K562 (cell line): ENCODE data around the gene MDK. TPM values are rescaled to one million over a fixed set of nuclear protein-coding genes. Genes with fewer than 3 reads are reported as not detected.

Experiments
- CBFA2T3 ChIP-seq: fragments of 450-650 bp; IDR thresholded peaks from 2 replicates; pipeline ENCODE4 v1.6.1; 2017
- CBX8 ChIP-seq: fragments of 200-600 bp; sonication (generic); IDR thresholded peaks from 2 replicates; pipeline ENCODE4 v1.6.1; 2012; ENCODE audit warnings: borderline replicate concordance, mixed run types, low read depth, mild to moderate bottlenecking, moderate library complexity, mixed read lengths, low read length, control low read depth, inconsistent platforms; ENCODE audit not compliant: poor library complexity, severe bottlenecking; ENCODE audit errors: extremely low read depth
- CREBBP ChIP-seq: IDR thresholded peaks from one replicate; pipeline ENCODE4 v1.6.1; 2012; ENCODE audit warnings: low read depth, mild to moderate bottlenecking, control low read depth, inconsistent platforms, low read length
- CTBP1 ChIP-seq: fragments of 450-650 bp; IDR thresholded peaks from 2 replicates; pipeline ENCODE4 v1.6.1; 2016; ENCODE audit warnings: borderline replicate concordance
- E2F3 ChIP-seq: fragments of 250-450 bp; sonication (Bioruptor Pico); IDR thresholded peaks from 2 replicates; pipeline ENCODE4 v1.4.0; 2020; ENCODE audit warnings: mild to moderate bottlenecking
- EWSR1 ChIP-seq: fragments of 450-650 bp; IDR thresholded peaks from 2 replicates; pipeline ENCODE4 v1.6.1; 2018; ENCODE audit warnings: borderline replicate concordance, mild to moderate bottlenecking, low read depth, moderate library complexity; ENCODE audit not compliant: partially characterized antibody
- FOXP1 ChIP-seq: sonication (generic); formaldehyde crosslinking; IDR thresholded peaks from 2 replicates; pipeline ENCODE4 v1.8.0; 2022; ENCODE audit warnings: mild to moderate bottlenecking, missing genetic modification reagents
- FOXP4 ChIP-seq: sonication (generic); formaldehyde crosslinking; IDR thresholded peaks from 2 replicates; pipeline ENCODE4 v1.8.0; 2022; ENCODE audit warnings: mild to moderate bottlenecking, missing genetic modification reagents, borderline replicate concordance
- GMEB1 ChIP-seq: fragments of 250-450 bp; sonication (Bioruptor Pico); IDR thresholded peaks from 2 replicates; pipeline ENCODE4 v1.4.0; 2020; ENCODE audit warnings: mild to moderate bottlenecking
- GTF2B ChIP-seq: IDR thresholded peaks from 2 replicates; pipeline ENCODE4 v1.6.1; 2011; ENCODE audit not compliant: insufficient read length; ENCODE audit errors: extremely low read depth
- HOMEZ ChIP-seq: fragments of 250-450 bp; sonication (Bioruptor Pico); IDR thresholded peaks from 2 replicates; pipeline ENCODE4 v1.4.0; 2020; ENCODE audit warnings: mild to moderate bottlenecking, moderate library complexity
- HSF4 ChIP-seq: fragments of 250-450 bp; sonication (Bioruptor Pico); IDR thresholded peaks from 2 replicates; pipeline ENCODE4 v2.1.2; 2022; ENCODE audit warnings: mild to moderate bottlenecking, moderate library complexity, borderline replicate concordance
- KDM2B ChIP-seq: fragments of 250-450 bp; sonication (Bioruptor Pico); IDR thresholded peaks from 2 replicates; pipeline ENCODE4 v1.8.0; 2021; ENCODE audit warnings: mild to moderate bottlenecking, moderate library complexity
- MTA2 ChIP-seq: fragments of 450-650 bp; IDR thresholded peaks from 2 replicates; pipeline ENCODE4 v1.6.1; 2016; ENCODE audit warnings: low read depth
- MTF1 ChIP-seq: fragments of 250-450 bp; sonication (Bioruptor Pico); IDR thresholded peaks from 2 replicates; pipeline ENCODE4 v1.9.0; 2021; ENCODE audit warnings: moderate library complexity, mild to moderate bottlenecking, inconsistent platforms, borderline replicate concordance
- NRF1 ChIP-seq, 2 experiments: fragments of 450-650 bp; IDR thresholded peaks in 1 of 2; conservative IDR thresholded peaks in 1 of 2; 2 replicates each; pipeline ENCODE4 v1.6.1; 2014; ENCODE audit warnings: mild to moderate bottlenecking in 2 of 2
- PHB2 ChIP-seq: fragments of 450-650 bp; IDR thresholded peaks from 2 replicates; pipeline ENCODE4 v1.6.1; 2017; ENCODE audit warnings: low read depth
- TCF7L2 ChIP-seq: fragments of 150-350 bp; IDR thresholded peaks from 2 replicates; pipeline ENCODE4 v1.6.1; 2016; ENCODE audit warnings: low read depth, mild to moderate bottlenecking, low read length, moderate library complexity
- XRCC4 ChIP-seq: IDR thresholded peaks from one replicate; pipeline ENCODE4 v1.6.1; 2011; ENCODE audit not compliant: insufficient read depth, insufficient read length; ENCODE audit errors: extremely low read depth
- ZC3H4 ChIP-seq: sonication (generic); formaldehyde crosslinking; IDR thresholded peaks from 2 replicates; pipeline ENCODE4 v1.9.0; 2021; ENCODE audit warnings: missing genetic modification reagents, borderline replicate concordance
- ZFP36 ChIP-seq: fragments of 150-350 bp; IDR thresholded peaks from 2 replicates; pipeline ENCODE4 v1.6.1; 2018; ENCODE audit warnings: low read length, low read depth; ENCODE audit not compliant: partially characterized antibody
- ZNF184 ChIP-seq: sonication (generic); formaldehyde crosslinking; IDR thresholded peaks from 2 replicates; pipeline ENCODE4 v1.5.0; 2020; ENCODE audit warnings: missing genetic modification reagents
- ZNF263 ChIP-seq: sonication (generic); formaldehyde crosslinking; IDR thresholded peaks from 2 replicates; pipeline ENCODE4 v1.8.0; 2022; ENCODE audit warnings: mild to moderate bottlenecking, missing genetic modification reagents, borderline replicate concordance
- ZNF780A ChIP-seq: fragments of 250-450 bp; sonication (Bioruptor Pico); IDR thresholded peaks from 2 replicates; pipeline ENCODE4 v1.5.0; 2021; ENCODE audit warnings: mild to moderate bottlenecking
- polyA plus RNA-seq, 8 experiments: library from polyadenylated mRNA; depleted of rRNA in 4 of 8; stranded (reverse) in 5 of 8; unstranded in 3 of 8; fragments of >200 nt; fragmentation: Nextera tagmentation in 2 of 8; fragmentation: Illumina TruSeq in 1 of 8; extraction: Ambion mirVana in 2 of 8; extraction: Trizol in 1 of 8; gene quantifications; 2 replicates each; pipeline versions ENCODE4 v1.2.1 to v1.2.3, GENCODE V29; 2011 to 2014; ENCODE audit warnings: inconsistent platforms in 1 of 8, missing spikeins in 1 of 8
- total RNA-seq, 7 experiments: library from RNA; depleted of rRNA in 6 of 7; stranded (reverse); fragments of >200 nt in 6 of 7; fragmentation: Illumina TruSeq in 2 of 7; extraction: Trizol in 2 of 7; gene quantifications; 2 replicates each; pipeline versions ENCODE4 v1.2.1 to v1.2.3, GENCODE V29; 2011 to 2021; ENCODE audit warnings: low replicate concordance in 1 of 7

Gene MDK
- total and polyA plus RNA-seq, 9 of the 15 experiments (the other 6 are each of a cell fraction or from before 2014, with no cell fraction given) = 20.7 to 700 (median 350) TPM

- TF ChIP-seq ZNF263 (CRISPR knock-in tag) (peak; percentile 25; the same call in 1 of the 2 replicates), FOXP4 (CRISPR knock-in tag) (no peak), ZNF780A (CRISPR knock-in tag) (no peak), GMEB1 (CRISPR knock-in tag) (no peak), ZFP36 (peak; percentile 26), ZC3H4 (CRISPR knock-in tag) (no peak), HOMEZ (CRISPR knock-in tag) (no peak), FOXP1 (no peak), EWSR1 (no peak), PHB2 (no peak), KDM2B (CRISPR knock-in tag) (no peak), ZNF184 (CRISPR knock-in tag) (no peak), CBFA2T3 (peak; percentile 84), TCF7L2 (no peak), CREBBP (no peak), CTBP1 (peak; percentile 64; the same call in 1 of the 2 replicates), CBX8 (no peak), NRF1 (conservative IDR thresholded peaks at IDR 0.05 in 1 of 2, IDR thresholded peaks at IDR 0.05 in 1 of 2) (peak; percentile 33 to 42; a peak in 1 of 4 replicates), HSF4 (no peak), GTF2B (no peak), E2F3 (CRISPR knock-in tag) (no peak), MTF1 (CRISPR knock-in tag) (no peak), MTA2 (0 out of 2 replicates have a peak, but pooled peaks have one; percentile 10), XRCC4 (no peak)
Observed at GRCh38 chr11:46336563-46337180, 44.8 kb upstream of the MDK start (continued).
